ENCODE measurements around the gene PODN.

PODN gene

GRCh38 chr1:53075761-53076163 is 13.7 kb downstream of the PODN start:
- no peak for DNase-seq

GRCh38 chr1:53076165-53076564 is 14.2 kb downstream of the PODN start:
- DNase-seq: no peak

GRCh38 chr1:53076721-53077598 is 14.9 kb downstream of the PODN start:
- no peak for DNase-seq

GRCh38 chr1:53077599-53077965 is 15.6 kb downstream of the PODN start:
- no peak for DNase-seq

- no peak for DNase-seq
These were observed 16.5 kb downstream of the PODN start for GRCh38 chr1:53078333-53079101.

- no peak for DNase-seq
These were observed 17.2 kb downstream of the PODN start for GRCh38 chr1:53079251-53079650.

GRCh38 chr1:53080041-53080440 is 18.0 kb downstream of the PODN start:
- DNase-seq: no peak

- DNase-seq: no peak
These were observed 18.8 kb downstream of the PODN start for GRCh38 chr1:53080769-53081168.

- no peak for DNase-seq
These were observed 19.5 kb downstream of the PODN start for GRCh38 chr1:53081384-53082066.

GRCh38 chr1:53082826-53083455 is 20.9 kb downstream of the PODN start:
- no peak for DNase-seq

- no peak for DNase-seq
These were observed 21.9 kb downstream of the PODN start for GRCh38 chr1:53083636-53084588.

- no peak for DNase-seq
These were observed 22.6 kb downstream of the PODN start for GRCh38 chr1:53084589-53084971.

GRCh38 chr1:53085405-53085804 is 23.4 kb downstream of the PODN start:
- DNase-seq: no peak

GRCh38 chr1:53086491-53087070 is 24.6 kb downstream of the PODN start:
- no peak for DNase-seq

GRCh38 chr1:53087332-53088285 is 25.6 kb downstream of the PODN start:
- DNase-seq: no peak

- DNase-seq: no peak
These were observed 26.7 kb downstream of the PODN start for GRCh38 chr1:53088616-53089300.

- no peak for DNase-seq
These were observed 27.6 kb downstream of the PODN start for GRCh38 chr1:53089478-53090226.

GRCh38 chr1:53090227-53091147 is 28.5 kb downstream of the PODN start:
- DNase-seq: no peak

Data from NCI-H1092 treated with DMSO at 0.1 percent for 48 hours (cell line).